ENCODE measurements around the gene KRAS. TPM values are rescaled to one million over a fixed set of nuclear protein-coding genes. Genes with fewer than 3 reads are reported as not detected.

The KRAS gene
- total and polyA plus RNA-seq, 2 of the 13 experiments (the other 11 are each of a cell fraction or from before 2014, with no cell fraction given) = 6.5 to 9.8 TPM

DNA sequence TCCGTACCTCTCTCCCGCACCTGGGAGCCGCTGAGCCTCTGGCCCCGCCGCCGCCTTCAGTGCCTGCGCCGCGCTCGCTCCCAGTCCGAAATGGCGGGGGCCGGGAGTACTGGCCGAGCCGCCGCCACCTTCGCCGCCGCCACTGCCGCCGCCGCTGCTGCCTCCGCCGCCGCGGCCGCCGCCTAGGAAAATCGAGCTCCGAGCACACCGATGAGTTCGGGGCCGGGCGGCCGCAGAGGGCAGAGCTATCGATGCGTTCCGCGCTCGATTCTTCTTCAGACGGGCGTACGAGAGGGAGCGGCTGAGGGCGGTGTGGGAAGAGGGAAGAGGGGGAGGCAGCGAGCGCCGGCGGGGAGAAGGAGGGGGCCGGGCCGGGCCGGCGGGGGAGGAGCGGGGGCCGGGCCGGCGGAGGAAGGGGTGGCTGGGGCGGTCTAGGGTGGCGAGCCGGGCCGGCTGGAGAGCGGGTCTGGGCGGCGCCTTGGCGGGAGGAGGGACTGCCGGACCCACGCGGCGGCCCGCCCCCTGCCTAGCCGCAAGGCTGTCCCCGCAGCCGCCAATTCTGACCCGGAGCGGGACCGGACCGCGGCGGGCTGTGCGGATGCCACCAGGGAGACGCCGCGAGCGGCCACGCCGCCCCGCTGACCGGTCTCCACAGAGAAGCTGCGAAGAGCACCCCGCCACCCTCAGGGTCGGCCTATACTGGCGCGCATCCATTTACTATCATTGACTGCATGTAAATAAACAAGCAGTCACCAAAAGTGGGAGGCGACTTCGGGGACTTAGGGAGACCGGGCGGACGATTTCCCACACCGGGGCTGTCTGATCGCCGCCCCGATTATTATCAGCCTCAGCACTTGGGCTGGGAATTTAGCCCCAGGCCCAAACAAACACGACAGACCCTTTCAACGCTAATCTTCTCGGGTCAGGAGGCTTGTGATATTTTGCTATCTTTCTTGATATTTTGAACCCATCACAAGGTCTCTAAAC is at the start of gene KRAS (continued):
- no peak for TF ChIP-seq KDM3A (CRISPR knock-in tag; IDR thresholded peaks at IDR 0.05; ENCODE audit: low read depth)
- TF ChIP-seq ZNF614 (CRISPR knock-in tag; IDR thresholded peaks at IDR 0.05; ENCODE audit: borderline replicate concordance) = peak; percentile 70; the same call in 1 of the 2 replicates
- no peak for TF ChIP-seq DMAP1 (CRISPR knock-in tag; IDR thresholded peaks at IDR 0.05)
- TF ChIP-seq SMC3 (IDR thresholded peaks at IDR 0.05; ENCODE audit: low read length) = no peak
- TF ChIP-seq TCF7 (IDR thresholded peaks at IDR 0.05; ENCODE audit: low read depth) = no peak
- TF ChIP-seq PPARG (CRISPR knock-in tag; conservative IDR thresholded peaks at IDR 0.05) = no peak
- TF ChIP-seq, protein P1, sequence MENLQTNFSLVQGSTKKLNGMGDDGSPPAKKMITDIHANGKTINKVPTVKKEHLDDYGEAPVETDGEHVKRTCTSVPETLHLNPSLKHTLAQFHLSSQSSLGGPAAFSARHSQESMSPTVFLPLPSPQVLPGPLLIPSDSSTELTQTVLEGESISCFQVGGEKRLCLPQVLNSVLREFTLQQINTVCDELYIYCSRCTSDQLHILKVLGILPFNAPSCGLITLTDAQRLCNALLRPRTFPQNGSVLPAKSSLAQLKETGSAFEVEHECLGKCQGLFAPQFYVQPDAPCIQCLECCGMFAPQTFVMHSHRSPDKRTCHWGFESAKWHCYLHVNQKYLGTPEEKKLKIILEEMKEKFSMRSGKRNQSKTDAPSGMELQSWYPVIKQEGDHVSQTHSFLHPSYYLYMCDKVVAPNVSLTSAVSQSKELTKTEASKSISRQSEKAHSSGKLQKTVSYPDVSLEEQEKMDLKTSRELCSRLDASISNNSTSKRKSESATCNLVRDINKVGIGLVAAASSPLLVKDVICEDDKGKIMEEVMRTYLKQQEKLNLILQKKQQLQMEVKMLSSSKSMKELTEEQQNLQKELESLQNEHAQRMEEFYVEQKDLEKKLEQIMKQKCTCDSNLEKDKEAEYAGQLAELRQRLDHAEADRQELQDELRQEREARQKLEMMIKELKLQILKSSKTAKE (CRISPR knock-in tag; IDR thresholded peaks at IDR 0.05; ENCODE audit: borderline replicate concordance) = peak; percentile 64; the same call in 1 of the 2 replicates
- peak; percentile 44; the same call in 1 of the 2 replicates for TF ChIP-seq IRF2 (CRISPR knock-in tag; IDR thresholded peaks at IDR 0.05)
- no peak for TF ChIP-seq ZNF775 (CRISPR knock-in tag; IDR thresholded peaks at IDR 0.05; ENCODE audit: borderline replicate concordance)
- TF ChIP-seq, protein P2, sequence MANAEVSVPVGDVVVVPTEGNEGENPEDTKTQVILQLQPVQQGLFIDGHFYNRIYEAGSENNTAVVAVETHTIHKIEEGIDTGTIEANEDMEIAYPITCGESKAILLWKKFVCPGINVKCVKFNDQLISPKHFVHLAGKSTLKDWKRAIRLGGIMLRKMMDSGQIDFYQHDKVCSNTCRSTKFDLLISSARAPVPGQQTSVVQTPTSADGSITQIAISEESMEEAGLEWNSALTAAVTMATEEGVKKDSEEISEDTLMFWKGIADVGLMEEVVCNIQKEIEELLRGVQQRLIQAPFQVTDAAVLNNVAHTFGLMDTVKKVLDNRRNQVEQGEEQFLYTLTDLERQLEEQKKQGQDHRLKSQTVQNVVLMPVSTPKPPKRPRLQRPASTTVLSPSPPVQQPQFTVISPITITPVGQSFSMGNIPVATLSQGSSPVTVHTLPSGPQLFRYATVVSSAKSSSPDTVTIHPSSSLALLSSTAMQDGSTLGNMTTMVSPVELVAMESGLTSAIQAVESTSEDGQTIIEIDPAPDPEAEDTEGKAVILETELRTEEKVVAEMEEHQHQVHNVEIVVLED (CRISPR knock-in tag; IDR thresholded peaks at IDR 0.05; ENCODE audit: borderline replicate concordance) = peak; percentile 71; the same call in 1 of the 2 replicates
- peak; percentile 98 for TF ChIP-seq ZNF777 (CRISPR knock-in tag; IDR thresholded peaks at IDR 0.05)
- peak; percentile 69; the same call in 1 of the 2 replicates for TF ChIP-seq SALL2 (CRISPR knock-in tag; IDR thresholded peaks at IDR 0.05)
- TF ChIP-seq, protein P3, sequence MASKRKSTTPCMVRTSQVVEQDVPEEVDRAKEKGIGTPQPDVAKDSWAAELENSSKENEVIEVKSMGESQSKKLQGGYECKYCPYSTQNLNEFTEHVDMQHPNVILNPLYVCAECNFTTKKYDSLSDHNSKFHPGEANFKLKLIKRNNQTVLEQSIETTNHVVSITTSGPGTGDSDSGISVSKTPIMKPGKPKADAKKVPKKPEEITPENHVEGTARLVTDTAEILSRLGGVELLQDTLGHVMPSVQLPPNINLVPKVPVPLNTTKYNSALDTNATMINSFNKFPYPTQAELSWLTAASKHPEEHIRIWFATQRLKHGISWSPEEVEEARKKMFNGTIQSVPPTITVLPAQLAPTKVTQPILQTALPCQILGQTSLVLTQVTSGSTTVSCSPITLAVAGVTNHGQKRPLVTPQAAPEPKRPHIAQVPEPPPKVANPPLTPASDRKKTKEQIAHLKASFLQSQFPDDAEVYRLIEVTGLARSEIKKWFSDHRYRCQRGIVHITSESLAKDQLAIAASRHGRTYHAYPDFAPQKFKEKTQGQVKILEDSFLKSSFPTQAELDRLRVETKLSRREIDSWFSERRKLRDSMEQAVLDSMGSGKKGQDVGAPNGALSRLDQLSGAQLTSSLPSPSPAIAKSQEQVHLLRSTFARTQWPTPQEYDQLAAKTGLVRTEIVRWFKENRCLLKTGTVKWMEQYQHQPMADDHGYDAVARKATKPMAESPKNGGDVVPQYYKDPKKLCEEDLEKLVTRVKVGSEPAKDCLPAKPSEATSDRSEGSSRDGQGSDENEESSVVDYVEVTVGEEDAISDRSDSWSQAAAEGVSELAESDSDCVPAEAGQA (IDR thresholded peaks at IDR 0.05; ENCODE audit: low read depth) = no peak
- TF ChIP-seq, protein P3 (CRISPR knock-in tag; IDR thresholded peaks at IDR 0.05; ENCODE audit: borderline replicate concordance) = no peak
- TF ChIP-seq, protein P4, sequence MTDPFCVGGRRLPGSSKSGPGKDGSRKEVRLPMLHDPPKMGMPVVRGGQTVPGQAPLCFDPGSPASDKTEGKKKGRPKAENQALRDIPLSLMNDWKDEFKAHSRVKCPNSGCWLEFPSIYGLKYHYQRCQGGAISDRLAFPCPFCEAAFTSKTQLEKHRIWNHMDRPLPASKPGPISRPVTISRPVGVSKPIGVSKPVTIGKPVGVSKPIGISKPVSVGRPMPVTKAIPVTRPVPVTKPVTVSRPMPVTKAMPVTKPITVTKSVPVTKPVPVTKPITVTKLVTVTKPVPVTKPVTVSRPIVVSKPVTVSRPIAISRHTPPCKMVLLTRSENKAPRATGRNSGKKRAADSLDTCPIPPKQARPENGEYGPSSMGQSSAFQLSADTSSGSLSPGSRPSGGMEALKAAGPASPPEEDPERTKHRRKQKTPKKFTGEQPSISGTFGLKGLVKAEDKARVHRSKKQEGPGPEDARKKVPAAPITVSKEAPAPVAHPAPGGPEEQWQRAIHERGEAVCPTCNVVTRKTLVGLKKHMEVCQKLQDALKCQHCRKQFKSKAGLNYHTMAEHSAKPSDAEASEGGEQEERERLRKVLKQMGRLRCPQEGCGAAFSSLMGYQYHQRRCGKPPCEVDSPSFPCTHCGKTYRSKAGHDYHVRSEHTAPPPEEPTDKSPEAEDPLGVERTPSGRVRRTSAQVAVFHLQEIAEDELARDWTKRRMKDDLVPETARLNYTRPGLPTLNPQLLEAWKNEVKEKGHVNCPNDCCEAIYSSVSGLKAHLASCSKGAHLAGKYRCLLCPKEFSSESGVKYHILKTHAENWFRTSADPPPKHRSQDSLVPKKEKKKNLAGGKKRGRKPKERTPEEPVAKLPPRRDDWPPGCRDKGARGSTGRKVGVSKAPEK (CRISPR knock-in tag; IDR thresholded peaks at IDR 0.05; ENCODE audit: borderline replicate concordance) = no peak
- TF ChIP-seq ZFAT (CRISPR knock-in tag; conservative IDR thresholded peaks at IDR 0.05) = no peak
